GM19193 (cell line): ENCODE data around the gene NAXD.

Experiments used
- POLR2A ChIP-seq: IDR thresholded peaks from 4 replicates; pipeline ENCODE4 v1.6.1; 2011; ENCODE audit not compliant: insufficient read depth, insufficient read length; ENCODE audit errors: extremely low read depth

The NAXD gene

GRCh38 chr13:110683203-110683883, 68.0 kb downstream of the NAXD start:
- no peak for TF ChIP-seq POLR2A

- no peak for TF ChIP-seq POLR2A
Measured at GRCh38 chr13:110683921-110684320, 68.6 kb downstream of the NAXD start.

- no peak for TF ChIP-seq POLR2A
Measured at GRCh38 chr13:110684388-110685056, 69.2 kb downstream of the NAXD start.

GRCh38 chr13:110685305-110686020, 70.1 kb downstream of the NAXD start:
- no peak for TF ChIP-seq POLR2A

GRCh38 chr13:110687736-110688135, 72.4 kb downstream of the NAXD start:
- no peak for TF ChIP-seq POLR2A

GRCh38 chr13:110689041-110689440, 73.7 kb downstream of the NAXD start:
- no peak for TF ChIP-seq POLR2A
